MM.1S (cell line): ENCODE results near the gene GALR3.

Experiments used
- DNase-seq: peaks from one replicate; pipeline ENCODE4 v3.0.0-alpha.2; 2015
- H2AFZ ChIP-seq: fragments of 300-600 bp; sonication (generic); 2 replicates; pipeline ENCODE4 v1.6.0; 2016; ENCODE audit warnings: antibody characterized with exemption, low read length
- H3F3A ChIP-seq: fragments of 300-600 bp; sonication (generic); 2 replicates; pipeline ENCODE4 v1.6.1; 2016; ENCODE audit warnings: mild to moderate bottlenecking, antibody characterized with exemption, low read length, moderate library complexity, mixed read lengths; ENCODE audit not compliant: insufficient read depth
- H3K27ac ChIP-seq: fragments of 300-600 bp; sonication (generic); 2 replicates; pipeline ENCODE4 v1.5.1; 2016; ENCODE audit warnings: mild to moderate bottlenecking, low read length
- H3K27me3 ChIP-seq: fragments of 300-600 bp; sonication (generic); replicated peaks from 2 replicates; pipeline ENCODE4 v1.6.0; 2016; ENCODE audit warnings: low read length; ENCODE audit not compliant: insufficient read depth
- H3K36me3 ChIP-seq: fragments of 300-600 bp; sonication (generic); replicated peaks from 2 replicates; pipeline ENCODE4 v1.6.1; 2016; ENCODE audit warnings: mild to moderate bottlenecking, low read length, mixed read lengths; ENCODE audit not compliant: insufficient read depth
- H3K4me1 ChIP-seq: fragments of 300-600 bp; sonication (generic); 2 replicates; pipeline ENCODE4 v1.6.1; 2016; ENCODE audit warnings: low read length, mixed read lengths
- H3K4me2 ChIP-seq: fragments of 300-600 bp; sonication (generic); 2 replicates; pipeline ENCODE4 v1.6.0; 2016; ENCODE audit warnings: low read depth, low read length
- H3K4me3 ChIP-seq: fragments of 300-600 bp; sonication (generic); 2 replicates; pipeline ENCODE4 v1.5.1; 2016; ENCODE audit warnings: low read length, mixed read lengths
- H3K79me2 ChIP-seq: fragments of 300-600 bp; sonication (generic); 2 replicates; pipeline ENCODE4 v1.6.1; 2016; ENCODE audit warnings: mixed run types, low read length, mixed read lengths
- H3K9ac ChIP-seq: fragments of 300-600 bp; sonication (generic); 2 replicates; pipeline ENCODE4 v1.6.1; 2016; ENCODE audit warnings: low read length, mixed read lengths
- H3K9me2 ChIP-seq: fragments of 300-600 bp; sonication (generic); replicated peaks from 2 replicates; pipeline ENCODE4 v1.6.1; 2016; ENCODE audit warnings: mild to moderate bottlenecking, low read length, mixed read lengths; ENCODE audit not compliant: insufficient read depth
- H3K9me3 ChIP-seq: fragments of 300-600 bp; sonication (generic); replicated peaks from 2 replicates; pipeline ENCODE4 v1.6.1; 2016; ENCODE audit warnings: mild to moderate bottlenecking, low read length, mixed read lengths; ENCODE audit not compliant: insufficient read depth
- H4K20me1 ChIP-seq: fragments of 300-600 bp; sonication (generic); 2 replicates; pipeline ENCODE4 v1.6.1; 2016; ENCODE audit warnings: mild to moderate bottlenecking, low read length, moderate library complexity, mixed read lengths; ENCODE audit not compliant: insufficient read depth
- CTCF ChIP-seq: fragments of 300-600 bp; sonication (generic); IDR thresholded peaks from 2 replicates; pipeline ENCODE4 v1.5.1; 2016; ENCODE audit warnings: antibody characterized with exemption, low read length, mixed read lengths
- EZH2 ChIP-seq: fragments of 300-600 bp; sonication (generic); optimal IDR thresholded peaks from 2 replicates; pipeline ENCODE3; 2017; ENCODE audit warnings: low read depth, mild to moderate bottlenecking, antibody characterized with exemption, low read length, mixed read lengths
- EZH2phosphoT487 ChIP-seq: fragments of 300-600 bp; sonication (generic); IDR thresholded peaks from 2 replicates; pipeline ENCODE4 v1.6.1; 2018; ENCODE audit warnings: antibody characterized with exemption, low read length

GALR3 gene

DNA sequence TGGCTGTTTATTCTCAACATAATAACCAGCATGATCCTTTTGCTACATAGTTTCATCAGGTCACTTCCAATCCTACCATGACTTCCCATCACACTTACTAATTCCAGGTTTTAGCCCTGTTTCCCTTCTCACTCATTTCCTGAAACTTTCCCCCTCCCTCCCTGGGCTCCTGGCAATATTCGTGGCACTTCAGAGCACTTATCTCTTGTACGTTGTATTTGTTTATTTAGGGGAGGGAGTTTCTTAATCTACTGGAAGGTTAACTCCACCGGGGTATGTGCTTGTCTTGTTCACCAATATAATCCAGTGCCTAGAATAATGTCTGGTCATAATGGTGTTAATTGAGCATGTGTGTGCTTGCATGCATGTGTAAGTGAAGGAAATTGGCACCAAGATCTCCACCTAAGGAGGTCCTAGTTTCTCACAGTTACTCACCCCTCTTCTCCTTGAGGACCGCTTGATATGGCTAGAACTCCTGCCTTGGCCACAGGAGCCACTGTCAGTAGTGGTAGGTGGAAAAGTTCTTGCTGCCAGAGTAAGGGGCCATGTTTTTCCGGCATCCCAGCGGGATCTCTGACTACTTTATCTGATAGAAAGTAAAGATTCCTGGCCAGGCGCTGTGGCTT, 37.7 kb downstream of the GALR3 start:
- peaks cover 8% of the 10 kb centered on the region for H3K36me3 ChIP-seq
- H3K9me2 ChIP-seq: no peaks in the 10 kb centered on the region
- no peak overlapping the region for H3K27ac ChIP-seq
- no peak for TF ChIP-seq EZH2
- no peak for TF ChIP-seq CTCF
- TF ChIP-seq EZH2phosphoT487: no peak
- no peaks in the 10 kb centered on the region for H4K20me1 ChIP-seq
- H2AFZ ChIP-seq: no peak overlapping the region
- H3K27me3 ChIP-seq: no peaks in the 10 kb centered on the region
- H3K4me2 ChIP-seq: no peak overlapping the region
- no peaks in the 10 kb centered on the region for H3K9me3 ChIP-seq
- H3K4me1 ChIP-seq: no peaks in the 10 kb centered on the region
- no peak for DNase-seq
- no peak overlapping the region for H3K4me3 ChIP-seq
- H3F3A ChIP-seq: peaks cover 11% of the 10 kb centered on the region; the same call in 1 of the 2 replicates
- peaks cover 38% of the 10 kb centered on the region for H3K79me2 ChIP-seq
- no peak overlapping the region for H3K9ac ChIP-seq

- Histone ChIP-seq H2AFZ (no peak overlapping the region), H3K9ac (no peak overlapping the region), H3K9me2 (no peaks in the 10 kb centered on the region), H3K27me3 (no peaks in the 10 kb centered on the region), H3K9me3 (no peaks in the 10 kb centered on the region), H3F3A (peaks cover 11% of the 10 kb centered on the region; the same call in 1 of the 2 replicates), H3K36me3 (peaks cover 8% of the 10 kb centered on the region), H3K4me1 (no peaks in the 10 kb centered on the region), H3K79me2 (peaks cover 44% of the 10 kb centered on the region), H3K4me2 (no peak overlapping the region), H4K20me1 (no peaks in the 10 kb centered on the region), H3K4me3 (no peak overlapping the region), H3K27ac (no peak overlapping the region)
- no peak for DNase-seq
- TF ChIP-seq EZH2 (no peak), EZH2phosphoT487 (no peak), CTCF (no peak)
These were observed 39.6 kb downstream of the GALR3 start for GRCh38 chr22:37862570-37863325.

GRCh38 chr22:37865510-37865909, 42.3 kb downstream of the GALR3 start:
- no peaks in the 10 kb centered on the region for H3K9me3 ChIP-seq
- no peak overlapping the region for H3K4me3 ChIP-seq
- no peaks in the 10 kb centered on the region for H4K20me1 ChIP-seq
- no peak overlapping the region for H3K9ac ChIP-seq
- no peaks in the 10 kb centered on the region for H3K4me1 ChIP-seq
- peaks cover 11% of the 10 kb centered on the region; the same call in 1 of the 2 replicates for H3F3A ChIP-seq
- H3K27ac ChIP-seq: no peak overlapping the region
- peaks cover 9% of the 10 kb centered on the region for H3K36me3 ChIP-seq
- peaks cover 46% of the 10 kb centered on the region for H3K79me2 ChIP-seq
- DNase-seq: no peak
- TF ChIP-seq CTCF: no peak
- no peak for TF ChIP-seq EZH2phosphoT487
- no peak for TF ChIP-seq EZH2
- no peak overlapping the region for H2AFZ ChIP-seq
- no peak overlapping the region for H3K4me2 ChIP-seq
- H3K27me3 ChIP-seq: no peaks in the 10 kb centered on the region
- H3K9me2 ChIP-seq: no peaks in the 10 kb centered on the region
